Calu3 (cell line): ENCODE measurements around the gene OR4E1. TPM values are rescaled to one million over a fixed set of nuclear protein-coding genes. Genes with fewer than 3 reads are reported as not detected.
"Not testable (repeated sequence)": the region's sequence is repeated elsewhere in the genome, so short reads cannot be mapped to it uniquely, and the experiment has no call there.

ENCODE experiments used
- BruUV-seq: library from RNA; stranded (reverse); fragments of 400-500 nt; replicated peaks from 2 replicates; lab custom pipeline; 2021; lab: Mats Ljungman, UMichigan
- CTCF ChIA-PET: fragments of 300-600 bp; sonication (Branson Sonifier 250); formaldehyde crosslinking; loops from one replicate; lab custom pipeline; 2022; ENCODE audit warnings: antibody characterized with exemption; lab: Charles Lee
- DNase-seq: peaks from one replicate; pipeline ENCODE4 v3.0.0; 2022
- H3K27ac Mint-ChIP-seq: one replicate; pipeline ENCODE4 v1.8.0; 2022; ENCODE audit warnings: mixed read lengths; ENCODE audit not compliant: unreplicated experiment
- H3K27me3 Mint-ChIP-seq: one replicate; pipeline ENCODE4 v1.8.0; 2022; ENCODE audit warnings: mixed read lengths; ENCODE audit not compliant: unreplicated experiment
- H3K36me3 Mint-ChIP-seq: one replicate; pipeline ENCODE4 v1.8.0; 2022; ENCODE audit warnings: mild to moderate bottlenecking, moderate library complexity, mixed read lengths; ENCODE audit not compliant: insufficient read depth, unreplicated experiment
- H3K4me1 Mint-ChIP-seq: one replicate; pipeline ENCODE4 v1.8.0; 2022; ENCODE audit warnings: mild to moderate bottlenecking, low read depth, mixed read lengths; ENCODE audit not compliant: unreplicated experiment
- H3K4me3 Mint-ChIP-seq: one replicate; pipeline ENCODE4 v1.8.0; 2022; ENCODE audit warnings: mild to moderate bottlenecking, low read depth, moderate library complexity, mixed read lengths; ENCODE audit not compliant: unreplicated experiment
- H3K9me3 Mint-ChIP-seq: one replicate; pipeline ENCODE4 v1.8.0; 2022; ENCODE audit warnings: low read depth, mixed read lengths; ENCODE audit not compliant: unreplicated experiment
- CTCF ChIP-seq: fragments of 200-600 bp; IDR thresholded peaks from one replicate; pipeline ENCODE4 v1.8.0; 2022; ENCODE audit warnings: antibody characterized with exemption; ENCODE audit not compliant: unreplicated experiment
- intact Hi-C: fragments of 100-400 bp; cut with micrococcal nuclease; formaldehyde crosslinking; loops from one replicate; pipeline ENCODE4 v1.10.0; 2022; ENCODE audit not compliant: unreplicated experiment
- total RNA-seq: library from RNA; stranded (reverse); gene quantifications from 2 replicates; pipeline ENCODE4 v1.2.3, GENCODE V29; 2022

Gene OR4E1
- total RNA-seq, 1 experiment from 2014 or later, result not detected

GRCh38 chr14:21702316-21702715 lies 28.7 kb upstream of the OR4E1 start:
- Mint-ChIP-seq H3K4me3 (no peak overlapping the region), H3K27me3 (peaks cover 17% of the 10 kb centered on the region), H3K27ac (no peak overlapping the region), H3K36me3 (no peaks in the 10 kb centered on the region), H3K4me1 (no peaks in the 10 kb centered on the region), H3K9me3 (peaks cover 2% of the 10 kb centered on the region)
- intact Hi-C loops, result no loop called here
- DNase-seq, result no peak
- no peak for TF ChIP-seq CTCF
- BruUV-seq, result no TSS peak
- CTCF ChIA-PET, result no interaction called here

DNA sequence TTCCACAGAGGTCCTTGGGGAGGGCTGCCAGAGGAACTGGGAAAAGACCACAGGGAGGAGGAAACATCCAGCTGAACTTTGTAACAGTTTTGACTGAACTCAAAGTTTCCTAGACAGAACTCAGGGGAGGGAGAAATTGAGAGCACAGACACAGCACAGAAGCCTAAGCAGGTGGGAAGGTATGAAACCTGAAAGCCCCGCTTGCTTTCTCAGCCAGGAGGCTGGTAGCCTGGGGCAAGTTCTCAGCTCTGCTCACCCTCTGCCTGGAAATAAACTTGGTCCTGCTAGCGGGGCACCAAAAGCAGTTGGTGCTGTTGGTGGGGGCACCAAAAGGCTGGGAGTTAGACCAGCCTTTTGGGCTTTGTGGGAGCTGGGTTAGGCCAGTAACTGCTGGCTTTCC lies 25.9 kb upstream of the OR4E1 start:
- TF ChIP-seq CTCF, result no peak
- Mint-ChIP-seq H3K9me3 (no peaks in the 10 kb centered on the region), H3K36me3 (no peaks in the 10 kb centered on the region), H3K4me3 (no peak overlapping the region), H3K27ac (no peak overlapping the region), H3K4me1 (no peaks in the 10 kb centered on the region), H3K27me3 (peaks cover 17% of the 10 kb centered on the region)
- intact Hi-C loops, result no loop called here
- CTCF ChIA-PET, result no interaction called here
- no peak for DNase-seq
- BruUV-seq, result no TSS peak

GRCh38 chr14:21698538-21698937 lies 24.9 kb upstream of the OR4E1 start:
- not testable (repeated sequence) for DNase-seq, BruUV-seq

DNA sequence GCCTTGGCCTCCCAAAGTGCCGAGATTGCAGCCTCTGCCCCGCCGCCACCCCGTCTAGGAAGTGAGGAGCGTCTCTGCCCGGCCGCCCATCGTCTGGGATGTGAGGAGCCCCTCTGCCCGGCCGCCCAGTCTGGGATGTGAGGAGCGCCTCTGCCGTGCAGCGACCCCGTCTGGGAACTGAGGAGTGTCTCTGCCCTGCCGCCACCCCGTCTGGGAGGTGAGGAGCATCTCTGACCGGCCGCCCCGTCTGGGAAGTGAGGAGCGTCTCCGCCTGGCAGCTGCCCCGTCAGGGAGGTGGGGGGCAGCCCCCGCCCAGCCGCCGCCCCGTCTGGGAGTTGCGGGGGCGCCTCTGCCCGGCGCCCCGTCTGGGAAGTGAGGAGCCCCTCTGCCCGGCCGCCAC lies 24.0 kb upstream of the OR4E1 start:
- H3K4me3 Mint-ChIP-seq, CTCF ChIA-PET, DNase-seq, H3K4me1 Mint-ChIP-seq, H3K36me3 Mint-ChIP-seq, H3K9me3 Mint-ChIP-seq, H3K27ac Mint-ChIP-seq, intact Hi-C loops, BruUV-seq: not testable (repeated sequence)
- H3K27me3 Mint-ChIP-seq, result peaks cover 17% of the 10 kb centered on the region

More at GRCh38 chr14:21698538-21698937, 24.9 kb upstream of the OR4E1 start:
- intact Hi-C loops, H3K36me3 Mint-ChIP-seq, H3K27ac Mint-ChIP-seq, H3K4me3 Mint-ChIP-seq, H3K9me3 Mint-ChIP-seq, CTCF ChIA-PET, H3K4me1 Mint-ChIP-seq: not testable (repeated sequence)
- peaks cover 17% of the 10 kb centered on the region for H3K27me3 Mint-ChIP-seq

DNA sequence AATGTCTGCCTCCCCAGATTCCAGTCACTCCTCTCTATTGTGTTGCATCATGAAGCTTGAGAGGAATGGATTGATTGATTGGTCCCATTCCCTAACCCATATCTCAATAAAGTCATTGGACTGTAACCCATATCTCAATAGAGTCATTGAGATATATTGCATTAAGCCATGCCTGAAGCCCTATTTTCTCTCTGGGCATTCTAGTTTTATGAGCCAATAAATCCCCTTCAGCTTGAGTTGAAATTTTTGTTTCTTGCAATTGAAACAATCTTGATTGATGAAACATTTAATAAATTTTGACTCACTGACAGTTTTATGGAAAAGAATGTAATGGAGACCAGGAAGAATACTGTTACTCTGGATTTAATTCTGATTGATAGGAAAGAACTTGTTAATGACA lies 20.8 kb upstream of the OR4E1 start:
- intact Hi-C loops, result no loop called here
- no peak for TF ChIP-seq CTCF
- Mint-ChIP-seq H3K27ac (no peak overlapping the region), H3K4me3 (no peak overlapping the region), H3K4me1 (no peaks in the 10 kb centered on the region), H3K27me3 (peaks cover 14% of the 10 kb centered on the region), H3K9me3 (no peaks in the 10 kb centered on the region), H3K36me3 (no peaks in the 10 kb centered on the region)
- no peak for DNase-seq
- BruUV-seq, result no TSS peak
- CTCF ChIA-PET, result no interaction called here
